ENCODE measurements around the gene CEP44.
"Not testable (repeated sequence)": the region's sequence is repeated elsewhere in the genome, so short reads cannot be mapped to it uniquely, and the experiment has no call there.

The CEP44 gene

GRCh38 chr4:174279433-174280155 lies 4.1 kb upstream of the CEP44 start:
- no peak for DNase-seq (ENCODE audit: low read depth)

GRCh38 chr4:174281182-174281737 lies 2.5 kb upstream of the CEP44 start:
- no peak for DNase-seq (ENCODE audit: low read depth)

DNA sequence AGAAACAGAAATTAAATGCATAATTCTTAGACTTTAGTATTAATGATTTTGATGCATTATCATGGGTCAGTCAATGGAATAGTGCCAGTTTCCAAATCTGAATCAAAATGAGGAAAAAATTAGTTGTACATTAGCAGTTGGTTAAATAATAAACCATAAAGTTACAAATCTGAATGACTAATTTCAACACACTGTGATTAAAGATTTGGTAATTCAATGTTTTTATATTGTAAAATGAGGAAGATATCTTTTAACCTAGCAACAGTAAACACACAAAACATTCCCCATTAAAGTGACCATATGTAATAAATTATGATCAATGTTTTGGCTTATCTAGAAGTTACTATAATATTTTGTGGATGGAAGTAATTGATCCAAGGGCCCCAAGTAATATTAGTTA lies 1.8 kb upstream of the CEP44 start:
- no peak for DNase-seq (ENCODE audit: low read depth)

- DNase-seq (ENCODE audit: low read depth), result peak; percentile 56
These were observed 740 bp upstream of the CEP44 start for GRCh38 chr4:174282836-174283506.

- no peak for DNase-seq (ENCODE audit: low read depth)
These were observed 776 bp downstream of the CEP44 start for GRCh38 chr4:174284487-174284886.

DNA sequence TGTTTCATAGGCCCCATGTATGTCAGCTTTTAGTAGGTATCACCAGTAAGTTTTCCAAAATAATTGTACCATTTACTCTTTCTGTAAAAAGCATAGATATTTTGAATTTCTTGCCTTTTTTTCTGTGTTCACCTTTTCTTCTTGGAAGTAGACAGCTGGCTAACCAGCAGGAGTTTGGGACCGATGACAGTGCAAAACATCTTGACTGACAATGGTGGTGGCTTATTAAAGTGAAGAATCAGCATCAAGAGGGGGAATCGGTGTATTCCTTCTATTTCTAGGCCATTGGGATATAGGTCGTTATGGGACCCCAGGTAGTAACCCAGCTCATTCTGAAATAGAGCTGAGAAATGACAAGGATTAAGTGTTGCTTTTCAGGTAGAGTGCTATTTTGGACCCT lies 3.2 kb downstream of the CEP44 start:
- DNase-seq (ENCODE audit: low read depth), result no peak

DNA sequence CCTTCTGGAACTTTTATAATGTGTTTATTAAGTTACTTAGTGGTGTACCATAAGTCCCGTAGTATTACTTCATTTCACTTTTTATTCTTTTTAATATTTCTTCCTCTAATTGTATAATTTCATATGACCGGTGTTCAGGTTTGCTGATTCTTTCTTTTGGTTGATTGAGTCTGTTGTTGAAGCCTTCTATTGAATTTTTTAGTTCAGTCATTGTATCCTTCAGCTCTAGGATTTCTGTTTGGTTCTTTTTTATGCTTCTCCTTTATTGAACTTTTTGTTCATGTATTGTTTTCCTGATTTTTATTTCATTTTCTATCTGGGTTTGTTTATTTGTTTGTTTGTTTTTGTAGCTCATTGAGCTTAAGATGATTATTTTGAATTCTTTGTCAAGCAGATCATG lies 8.8 kb downstream of the CEP44 start:
- no peak for DNase-seq (ENCODE audit: low read depth)

GRCh38 chr4:174294641-174295040 lies 10.9 kb downstream of the CEP44 start:
- not testable (repeated sequence) for DNase-seq (ENCODE audit: low read depth)

DNA sequence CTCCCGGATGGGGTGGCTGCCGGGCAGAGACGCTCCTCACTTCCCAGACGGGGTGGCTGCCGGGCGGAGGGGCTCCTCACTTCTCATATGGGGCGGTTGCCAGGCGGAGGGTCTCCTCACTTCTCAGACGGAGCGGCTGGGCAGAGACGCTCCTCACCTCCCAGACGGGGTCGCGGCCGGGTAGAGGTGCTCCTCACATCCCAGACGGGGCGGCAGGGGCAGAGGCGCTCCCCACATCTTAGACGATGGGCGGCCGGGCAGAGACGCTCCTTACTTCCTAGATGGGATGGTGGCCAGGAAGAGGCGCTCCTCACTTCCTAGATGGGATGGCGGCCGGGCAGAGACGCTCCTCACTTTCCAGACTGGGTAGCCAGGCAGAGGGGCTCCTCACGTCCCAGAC lies 11.4 kb downstream of the CEP44 start:
- not testable (repeated sequence) for DNase-seq (ENCODE audit: low read depth)

DNA sequence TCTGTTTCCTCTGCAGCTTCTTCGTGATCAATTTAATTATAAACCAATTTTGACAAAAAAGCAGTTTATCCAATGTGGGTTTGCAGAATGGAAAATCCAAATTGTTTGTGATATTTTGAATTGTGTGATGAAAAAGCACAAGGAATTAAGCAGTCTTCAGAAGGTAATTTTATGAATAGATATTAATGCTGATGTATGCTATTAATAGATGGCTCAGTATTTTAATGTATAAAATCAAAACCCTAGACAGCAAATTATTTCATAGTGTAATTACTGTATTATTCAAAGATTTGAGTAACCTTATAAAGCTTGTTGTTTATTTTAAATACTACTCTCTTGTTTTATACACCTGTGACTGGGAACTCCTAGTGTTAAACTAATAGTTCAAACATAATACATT lies 20.0 kb downstream of the CEP44 start:
- no peak for DNase-seq (ENCODE audit: low read depth)

- DNase-seq (ENCODE audit: low read depth), result no peak
These were observed 21.0 kb downstream of the CEP44 start for GRCh38 chr4:174304664-174305063.

DNA sequence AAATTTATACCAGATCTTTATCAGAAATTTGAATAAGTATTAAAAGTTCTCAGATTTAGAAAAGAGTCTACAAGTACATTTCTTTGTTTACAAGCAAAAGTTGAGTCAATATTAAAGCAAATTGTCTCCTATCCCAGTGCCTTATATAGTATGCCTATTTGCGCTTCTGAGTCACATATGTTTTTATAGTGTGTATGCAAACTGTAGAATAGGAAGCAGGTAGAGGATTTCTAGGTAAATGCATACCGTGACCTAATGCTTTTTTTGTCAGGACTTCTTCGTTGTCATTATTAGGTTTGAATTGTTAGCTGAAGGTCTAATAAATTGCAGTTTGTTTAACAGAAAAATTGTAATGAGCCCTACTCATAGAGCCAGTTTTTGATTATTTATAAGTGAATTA lies 22.2 kb downstream of the CEP44 start:
- DNase-seq (ENCODE audit: low read depth), result no peak

GRCh38 chr4:174307694-174308093 lies 24.0 kb downstream of the CEP44 start:
- no peak for DNase-seq (ENCODE audit: low read depth)

DNA sequence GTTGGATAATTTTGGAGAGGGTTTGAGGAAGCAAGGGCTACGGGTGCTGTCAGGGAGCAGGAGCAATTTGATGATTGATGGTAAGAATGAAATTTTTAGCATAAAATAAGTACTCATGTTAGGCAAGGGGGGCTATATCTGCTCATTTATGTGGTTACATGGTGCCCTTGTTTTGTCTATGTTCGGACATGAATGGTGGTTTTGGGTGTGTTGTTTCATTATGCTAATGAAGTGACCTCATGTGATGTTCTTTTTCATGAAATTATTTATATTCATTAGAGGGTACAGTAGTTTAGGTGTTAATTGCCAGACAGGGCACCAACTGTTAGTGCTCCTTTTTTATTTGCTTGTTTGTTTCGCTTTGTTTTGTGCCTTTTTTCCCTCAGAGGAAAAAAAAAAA lies 29.3 kb downstream of the CEP44 start:
- no peak for DNase-seq (ENCODE audit: low read depth)

DNA sequence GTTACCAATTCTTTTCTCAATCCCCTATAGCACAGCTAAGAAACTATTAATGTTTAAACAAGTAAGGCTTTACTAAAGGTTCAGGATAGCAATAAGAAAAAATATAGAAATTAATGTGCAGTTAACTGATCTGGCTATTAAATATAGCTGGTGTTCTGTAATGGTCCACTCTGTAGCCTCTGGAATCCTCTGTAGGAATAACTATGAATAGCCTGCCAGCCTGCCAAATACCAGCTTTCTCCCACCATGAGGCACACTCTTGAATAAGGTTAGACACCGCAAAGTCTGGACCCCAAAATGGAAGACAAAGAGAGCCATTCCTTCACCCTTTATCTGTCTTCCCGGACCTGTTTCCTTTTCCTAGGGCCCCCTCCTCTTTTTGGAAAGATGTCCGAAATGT lies 30.6 kb downstream of the CEP44 start:
- no peak for DNase-seq (ENCODE audit: low read depth)

DNA sequence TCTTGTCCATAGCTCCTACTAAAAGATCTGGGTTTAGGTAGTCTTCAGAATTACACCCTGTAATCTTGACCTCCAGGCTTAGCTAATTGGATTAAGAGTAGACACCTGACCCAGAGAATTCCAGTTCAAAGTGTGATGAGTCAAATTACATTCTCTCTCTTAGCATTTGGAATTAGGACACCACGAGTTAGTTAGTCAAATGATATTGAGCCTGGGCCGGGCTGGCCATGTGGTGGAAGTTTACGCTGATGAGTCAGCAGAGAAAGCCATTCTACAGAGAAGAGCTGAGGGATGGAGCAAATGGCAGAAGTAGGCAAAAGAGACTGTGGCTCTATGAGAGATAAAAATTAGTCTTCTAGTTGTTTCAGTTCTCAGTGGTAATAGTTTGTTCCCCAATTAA lies 31.1 kb downstream of the CEP44 start:
- DNase-seq (ENCODE audit: low read depth), result no peak

DNA sequence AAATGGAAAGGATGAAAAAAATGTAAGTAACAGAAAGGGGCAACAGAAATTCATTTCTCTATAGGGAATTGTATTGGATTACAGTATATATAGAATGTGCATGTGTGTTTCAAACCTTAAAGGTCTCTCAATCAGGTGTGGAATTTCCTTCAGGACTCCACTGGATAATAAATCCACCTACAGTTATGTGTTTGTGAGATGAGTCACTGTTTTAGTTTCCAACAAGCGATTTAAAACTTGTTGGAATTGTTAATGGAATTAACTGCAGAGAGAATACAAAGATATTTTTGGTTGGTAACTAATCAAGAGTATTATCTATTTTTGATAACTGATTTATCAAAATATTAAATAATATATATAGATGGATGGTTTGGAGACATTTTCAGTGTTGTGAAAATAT lies 32.8 kb downstream of the CEP44 start:
- no peak for DNase-seq (ENCODE audit: low read depth)

DNA sequence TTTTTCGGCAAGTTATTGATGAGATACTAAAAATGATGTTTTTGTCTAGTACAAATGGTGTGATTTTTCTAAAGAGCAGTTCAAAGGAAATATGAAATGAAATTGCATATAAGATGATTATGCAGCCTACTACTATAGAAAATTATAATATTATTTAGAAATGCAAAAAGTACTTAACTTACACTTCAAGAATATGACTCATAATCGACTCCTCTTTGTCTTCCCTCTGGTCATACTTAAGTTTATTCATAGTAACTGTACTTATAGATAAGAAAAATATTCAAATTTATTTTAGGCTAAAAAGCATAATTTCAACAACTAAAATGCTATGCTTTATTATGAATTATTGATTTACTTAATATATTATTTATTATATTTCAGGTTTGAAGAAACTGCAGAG lies 33.2 kb downstream of the CEP44 start:
- DNase-seq (ENCODE audit: low read depth), result no peak

GRCh38 chr4:174317531-174317930 lies 33.8 kb downstream of the CEP44 start:
- no peak for DNase-seq (ENCODE audit: low read depth)

DNA sequence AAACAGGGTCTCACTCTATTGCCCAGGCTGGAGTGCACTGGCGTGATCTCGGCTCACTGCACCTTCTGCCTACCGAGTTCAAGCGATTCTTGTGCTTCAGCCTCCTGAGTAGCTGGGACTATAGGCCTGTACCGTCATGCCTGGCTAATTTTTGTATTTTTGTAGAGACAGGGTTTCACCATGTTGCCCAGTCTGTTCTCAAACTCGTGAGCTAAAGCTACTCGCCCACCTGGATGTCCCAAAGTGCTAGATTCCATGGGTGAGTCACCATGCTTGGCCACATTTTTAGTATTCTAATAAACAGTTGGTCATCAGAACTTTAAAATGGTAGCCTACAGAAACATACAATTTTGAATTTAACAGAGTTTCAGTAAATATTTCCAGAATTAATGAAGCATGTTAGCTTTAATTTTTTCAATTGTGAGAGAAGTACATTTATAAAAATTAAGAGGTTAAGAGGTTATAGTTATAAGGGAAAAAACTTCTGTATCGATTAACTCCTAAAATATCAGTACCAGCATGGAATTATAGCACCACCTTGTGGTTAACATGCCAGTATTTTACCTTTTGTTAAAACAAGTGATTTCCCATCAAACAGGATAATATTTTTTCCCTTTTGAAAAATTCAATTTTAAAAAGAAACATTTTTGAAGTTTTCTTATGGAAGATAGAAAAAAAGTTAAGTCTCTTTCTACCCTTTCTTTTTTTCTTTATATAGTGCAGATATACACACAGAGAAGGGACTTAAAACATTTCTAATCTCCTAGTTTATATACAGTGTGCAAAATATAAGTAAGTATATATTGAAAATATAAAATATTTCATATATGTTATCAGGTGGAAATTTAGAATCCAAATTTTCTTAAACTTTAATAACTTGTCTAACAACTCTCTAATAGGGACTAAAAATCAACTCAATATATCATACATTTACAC lies 35.4 kb downstream of the CEP44 start:
- no peak for DNase-seq (ENCODE audit: low read depth)

- DNase-seq (ENCODE audit: low read depth), result no peak
These were observed 36.9 kb downstream of the CEP44 start for GRCh38 chr4:174320494-174321199.

- DNase-seq (ENCODE audit: low read depth), result no peak
These were observed 40.5 kb downstream of the CEP44 start for GRCh38 chr4:174324236-174324635.

All from activated T-cell treated with anti-CD3 and anti-CD28 coated beads for 1 hour (primary cell).